Muscle layer of colon (tissue), 2 donors: ENCODE data around the gene DOK6.
"Not testable (repeated sequence)": the region's sequence is repeated elsewhere in the genome, so short reads cannot be mapped to it uniquely, and the experiment has no call there.

Experiments
- H3K27ac ChIP-seq: one replicate; pipeline ENCODE4 v1.7.0; 2013; ENCODE audit warnings: low read depth, mild to moderate bottlenecking, low read length, moderate library complexity
- H3K27me3 ChIP-seq, 2 donors: one replicate each; pipeline ENCODE4 v1.7.0; 2013; ENCODE audit warnings: low read length in 2 of 2, mild to moderate bottlenecking in 2 of 2; ENCODE audit not compliant: insufficient read depth in 2 of 2, control insufficient read depth in 1 of 2
- H3K36me3 ChIP-seq: one replicate; pipeline ENCODE4 v1.7.0; 2013; ENCODE audit warnings: mild to moderate bottlenecking, low read length; ENCODE audit not compliant: insufficient read depth
- H3K4me1 ChIP-seq: one replicate; pipeline ENCODE4 v1.7.0; 2013; ENCODE audit warnings: mild to moderate bottlenecking, low read length; ENCODE audit not compliant: insufficient read depth
- H3K4me3 ChIP-seq, 2 donors: one replicate each; pipeline ENCODE4 v1.7.0; 2013; ENCODE audit warnings: low read length in 2 of 2, low read depth in 1 of 2, mild to moderate bottlenecking in 1 of 2, moderate library complexity in 1 of 2
- H3K9ac ChIP-seq: one replicate; pipeline ENCODE4 v1.7.0; 2013; ENCODE audit warnings: low read length
- H3K9me3 ChIP-seq: one replicate; pipeline ENCODE4 v1.7.0; 2013; ENCODE audit warnings: mild to moderate bottlenecking, low read length
- donor health status: abdominal sarcoma.
- donor health status: Adenocarcinoma of cecum.

Gene DOK6

DNA sequence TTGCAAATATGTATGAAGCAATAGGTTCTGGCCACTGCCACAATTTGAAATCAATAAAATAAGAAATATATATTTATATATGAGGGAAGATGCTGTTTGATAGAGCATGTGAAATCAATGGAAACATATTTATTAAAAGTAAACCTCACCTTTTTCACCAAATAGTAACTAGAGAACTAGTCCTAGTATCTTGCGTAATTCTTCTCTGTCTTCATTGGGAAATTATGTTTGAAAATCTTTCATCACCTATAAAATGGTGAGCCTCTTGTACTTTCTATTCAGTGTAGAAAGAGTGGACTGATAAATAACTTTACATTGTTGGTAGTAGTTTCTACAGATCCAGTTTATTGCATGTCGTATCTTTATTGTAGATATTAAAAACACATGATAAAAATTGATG, 444.0 kb downstream of the DOK6 start:
- Histone ChIP-seq H3K4me3 (no peak overlapping the region), H3K4me1 (peaks cover 14% of the 10 kb centered on the region), H3K9me3 (no peaks in the 10 kb centered on the region), H3K36me3 (no peaks in the 10 kb centered on the region), H3K27ac (no peak overlapping the region), H3K9ac (no peak overlapping the region), H3K27me3 (no peaks in the 10 kb centered on the region)

DNA sequence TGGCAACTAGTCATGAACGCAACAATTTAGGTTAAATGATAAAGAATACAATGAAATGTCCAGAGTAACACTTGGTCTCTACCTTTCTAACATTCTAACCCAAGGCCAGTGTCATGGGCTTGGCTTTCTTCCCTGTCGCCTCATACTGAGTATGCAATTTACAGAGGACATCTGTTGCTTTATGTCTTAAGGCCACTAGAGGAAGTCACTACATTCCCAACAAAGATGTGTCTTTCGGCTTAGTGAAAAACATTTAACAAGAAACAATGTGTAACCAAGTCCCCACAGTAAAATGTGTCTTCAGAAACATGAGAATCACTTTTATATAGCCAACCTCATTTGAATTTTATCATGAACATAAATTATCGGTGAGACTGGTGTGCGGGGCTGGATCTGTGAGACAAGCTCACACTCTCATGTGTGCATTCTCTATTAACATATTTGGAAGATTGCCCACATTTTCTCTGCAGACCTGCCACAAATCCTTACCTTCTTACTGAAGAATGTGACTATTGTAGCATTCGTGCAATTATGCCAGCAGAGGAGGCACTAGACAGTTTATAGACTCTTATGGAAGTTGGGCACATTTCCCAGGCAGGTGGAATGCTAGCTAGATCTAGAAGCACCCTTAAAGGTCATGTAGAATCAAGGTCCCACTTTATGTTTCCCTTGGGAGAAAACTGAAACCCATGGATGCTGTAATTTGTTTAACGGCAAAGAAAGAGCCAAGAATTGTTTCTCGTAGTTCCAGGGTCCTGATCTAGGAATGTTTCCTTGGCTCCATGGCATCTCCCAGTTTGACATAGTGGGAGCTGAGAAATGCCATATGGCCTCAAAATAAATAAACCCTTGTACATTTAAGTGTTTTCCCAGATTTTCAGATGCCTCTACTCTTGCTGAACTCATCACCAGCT, 445.2 kb downstream of the DOK6 start:
- H3K27me3 ChIP-seq = no peaks in the 10 kb centered on the region
- no peak overlapping the region for H3K4me3 ChIP-seq
- H3K4me1 ChIP-seq = peaks cover 14% of the 10 kb centered on the region
- no peaks in the 10 kb centered on the region for H3K36me3 ChIP-seq
- H3K9me3 ChIP-seq = no peaks in the 10 kb centered on the region
- no peak overlapping the region for H3K9ac ChIP-seq
- H3K27ac ChIP-seq = no peak overlapping the region

DNA sequence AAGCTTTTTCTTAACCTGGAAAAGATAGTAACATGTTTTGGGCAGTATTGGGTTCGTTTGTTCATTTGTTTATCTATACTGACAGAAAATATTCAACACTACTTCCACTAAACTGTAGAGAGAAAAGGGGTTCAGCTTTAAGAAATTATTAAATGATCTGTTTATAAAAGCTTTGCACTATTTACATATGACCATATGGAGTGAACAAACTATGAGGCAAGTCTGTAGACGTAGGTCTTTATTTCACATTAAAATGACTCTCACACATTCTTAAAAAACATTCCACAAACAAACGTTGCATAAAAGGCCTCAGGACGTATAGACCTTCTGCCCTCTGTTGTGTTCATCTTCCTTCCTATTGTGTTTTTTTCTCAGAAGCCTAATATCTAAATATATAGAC, 452.4 kb downstream of the DOK6 start:
- Histone ChIP-seq H3K27me3 (no peaks in the 10 kb centered on the region), H3K4me3 (no peak overlapping the region), H3K4me1 (no peaks in the 10 kb centered on the region), H3K36me3 (no peaks in the 10 kb centered on the region), H3K9me3 (no peaks in the 10 kb centered on the region), H3K27ac (no peak overlapping the region), H3K9ac (no peak overlapping the region)

DNA sequence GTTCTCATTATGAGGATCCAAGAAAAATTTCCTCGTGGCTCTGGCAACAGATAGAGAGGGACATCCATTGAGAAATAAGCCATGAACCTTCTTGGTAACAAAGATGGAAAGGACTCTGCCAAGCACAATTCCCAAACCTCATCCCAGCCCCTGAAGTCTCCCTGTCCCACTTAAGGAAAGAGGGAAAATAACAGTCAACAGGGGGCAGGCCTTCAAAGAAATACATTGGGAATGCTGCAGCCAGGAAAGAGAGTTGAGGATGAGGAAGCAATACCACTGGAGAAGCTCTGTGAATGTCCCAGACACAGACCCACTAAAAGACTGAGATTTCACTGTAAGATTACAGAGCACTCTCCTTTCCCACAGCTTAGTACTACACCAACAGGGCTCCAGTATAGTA, 453.8 kb downstream of the DOK6 start:
- H3K4me1 ChIP-seq = no peaks in the 10 kb centered on the region
- no peaks in the 10 kb centered on the region for H3K9me3 ChIP-seq
- no peak overlapping the region for H3K27ac ChIP-seq
- H3K27me3 ChIP-seq = no peaks in the 10 kb centered on the region
- no peak overlapping the region for H3K9ac ChIP-seq
- H3K4me3 ChIP-seq = no peak overlapping the region
- no peaks in the 10 kb centered on the region for H3K36me3 ChIP-seq

DNA sequence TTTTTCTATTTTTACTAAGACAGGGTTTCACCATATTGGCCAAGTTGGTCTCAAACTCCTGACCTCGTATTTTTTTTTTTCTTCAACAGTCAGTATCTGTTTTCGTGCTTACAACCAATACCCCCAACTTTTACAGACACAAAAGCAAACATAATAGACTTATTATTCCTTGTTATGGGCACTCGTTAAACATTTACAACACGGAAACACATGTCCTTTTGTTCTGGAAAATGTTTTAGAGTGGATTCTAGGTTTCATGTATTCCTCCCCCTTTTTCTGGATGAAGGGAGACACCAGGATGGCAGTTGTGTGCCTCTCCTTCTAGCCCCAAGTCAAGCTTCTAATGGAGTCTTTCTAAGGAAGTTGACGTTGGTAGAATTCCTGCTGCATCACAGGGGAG, 458.2 kb downstream of the DOK6 start:
- H3K36me3 ChIP-seq = no peaks in the 10 kb centered on the region
- H3K27ac ChIP-seq = no peak overlapping the region

DNA sequence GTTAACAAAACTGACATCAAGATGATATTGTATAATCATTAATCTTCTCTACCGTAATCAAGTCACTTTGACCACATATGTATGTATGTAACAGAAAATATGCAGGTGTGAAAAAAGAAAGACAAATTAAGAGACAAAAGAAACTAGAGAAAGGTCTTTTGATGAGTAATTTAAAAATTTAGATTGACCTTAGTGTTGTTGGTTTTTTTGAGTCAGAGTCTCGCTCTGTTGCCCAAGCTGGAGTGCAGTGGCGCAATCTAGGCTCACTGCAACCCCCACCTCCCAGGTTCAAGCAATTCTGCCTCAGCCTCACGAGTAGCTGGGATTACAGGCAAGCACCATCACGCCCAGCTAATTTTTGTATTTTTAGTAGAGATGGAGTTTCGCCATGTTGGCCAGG, 464.1 kb downstream of the DOK6 start:
- H3K27ac ChIP-seq, H3K36me3 ChIP-seq, H3K4me1 ChIP-seq, H3K27me3 ChIP-seq, H3K4me3 ChIP-seq, H3K9ac ChIP-seq, H3K9me3 ChIP-seq: not testable (repeated sequence)

More for the DNA sequence above, 458.2 kb downstream of the DOK6 start:
- no peaks in the 10 kb centered on the region for H3K27me3 ChIP-seq
- no peak overlapping the region for H3K9ac ChIP-seq
- no peaks in the 10 kb centered on the region for H3K4me1 ChIP-seq
- H3K9me3 ChIP-seq = no peaks in the 10 kb centered on the region
- no peak overlapping the region for H3K4me3 ChIP-seq

DNA sequence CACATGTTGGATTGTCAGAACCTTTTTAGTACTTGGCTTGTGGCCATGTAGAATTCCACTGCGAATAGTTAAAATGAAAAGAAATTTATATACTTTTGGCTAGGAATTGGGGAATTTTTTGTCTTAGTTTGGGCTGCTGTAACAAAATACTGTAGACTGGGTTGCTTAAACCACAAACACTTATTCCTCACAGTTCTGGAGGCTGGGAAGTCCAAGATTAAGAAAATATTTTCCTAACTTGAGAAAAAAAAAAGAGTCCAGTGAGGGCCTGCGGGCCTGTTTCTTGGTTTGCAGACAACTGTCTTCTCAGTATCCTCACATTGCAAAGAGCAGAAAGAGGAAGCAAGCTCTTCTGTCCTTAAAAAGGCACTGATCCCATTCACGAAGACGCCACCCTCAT, 465.1 kb downstream of the DOK6 start:
- no peaks in the 10 kb centered on the region for H3K36me3 ChIP-seq
- H3K27ac ChIP-seq = no peak overlapping the region
- H3K4me1 ChIP-seq = peaks cover 9% of the 10 kb centered on the region
- no peaks in the 10 kb centered on the region for H3K9me3 ChIP-seq
- no peak overlapping the region for H3K9ac ChIP-seq
- no peaks in the 10 kb centered on the region for H3K27me3 ChIP-seq
- no peak overlapping the region for H3K4me3 ChIP-seq

DNA sequence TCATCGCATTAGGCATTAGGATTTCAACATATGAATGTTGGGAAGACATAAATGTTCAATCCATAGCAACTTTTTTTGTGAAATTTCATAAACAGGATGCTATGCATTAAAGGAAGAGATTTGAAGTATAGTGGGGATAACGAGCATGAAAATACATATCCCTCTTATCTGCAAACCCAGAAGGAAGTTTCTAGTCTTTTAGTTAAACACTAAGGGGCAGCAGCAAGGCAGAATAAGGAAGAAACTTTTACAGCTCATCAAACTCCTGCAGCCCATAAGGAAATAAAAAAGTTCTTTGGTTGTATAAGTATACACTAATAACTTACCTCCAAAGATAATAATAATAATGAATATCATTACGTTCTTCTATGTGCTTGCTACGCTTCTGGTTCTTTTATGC, 465.5 kb downstream of the DOK6 start:
- no peak overlapping the region for H3K9ac ChIP-seq
- no peak overlapping the region for H3K27ac ChIP-seq
- no peaks in the 10 kb centered on the region for H3K27me3 ChIP-seq
- no peaks in the 10 kb centered on the region for H3K36me3 ChIP-seq
- H3K4me3 ChIP-seq = no peak overlapping the region
- peaks cover 9% of the 10 kb centered on the region for H3K4me1 ChIP-seq
- no peaks in the 10 kb centered on the region for H3K9me3 ChIP-seq

DNA sequence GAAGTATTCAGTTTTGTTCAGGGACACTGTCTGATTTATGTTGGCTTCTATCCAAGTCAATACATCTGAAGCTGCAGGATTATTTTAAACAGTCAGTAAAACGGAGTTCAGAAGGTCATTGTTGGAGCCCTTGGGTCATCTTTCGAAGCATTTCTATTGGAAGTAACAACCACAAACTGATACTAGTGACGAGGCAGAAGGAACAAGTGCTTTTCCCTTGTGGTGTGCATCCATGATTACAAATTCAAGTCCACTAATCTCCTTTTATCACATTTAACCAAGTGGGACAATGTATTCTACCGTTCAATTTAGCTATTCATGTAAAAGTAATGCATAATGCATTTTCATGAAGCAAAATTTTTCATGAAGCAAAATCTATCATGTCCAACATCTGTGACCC, 470.0 kb downstream of the DOK6 start:
- Histone ChIP-seq H3K9me3 (no peaks in the 10 kb centered on the region), H3K27ac (no peak overlapping the region), H3K27me3 (no peaks in the 10 kb centered on the region)

DNA sequence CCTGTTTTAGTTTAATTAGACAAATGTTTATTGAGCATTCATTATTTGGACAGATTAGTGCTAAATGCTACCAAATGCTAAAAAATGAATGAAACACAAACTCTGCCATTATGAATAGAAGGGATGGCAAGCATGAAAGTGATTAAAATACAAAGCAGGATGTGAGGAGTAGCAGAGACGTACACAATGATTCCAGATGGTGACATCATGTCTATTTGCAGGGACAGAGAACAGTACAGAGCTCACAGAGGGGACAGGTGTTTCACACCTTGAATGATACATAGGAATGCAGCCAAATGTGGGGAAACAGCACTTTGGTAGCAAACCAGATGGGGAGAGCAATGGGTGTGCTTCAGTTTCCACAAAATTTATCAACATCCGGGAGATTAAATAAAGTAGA, 470.7 kb downstream of the DOK6 start:
- no peaks in the 10 kb centered on the region for H3K36me3 ChIP-seq
- H3K4me1 ChIP-seq = peaks cover 9% of the 10 kb centered on the region
- no peak overlapping the region for H3K4me3 ChIP-seq
- H3K9ac ChIP-seq = no peak overlapping the region
- H3K27me3 ChIP-seq = no peaks in the 10 kb centered on the region
- H3K27ac ChIP-seq = no peak overlapping the region
- H3K9me3 ChIP-seq = no peaks in the 10 kb centered on the region

More for the DNA sequence above, 470.0 kb downstream of the DOK6 start:
- H3K36me3 ChIP-seq = no peaks in the 10 kb centered on the region
- no peak overlapping the region for H3K4me3 ChIP-seq
- peaks cover 9% of the 10 kb centered on the region for H3K4me1 ChIP-seq
- H3K9ac ChIP-seq = no peak overlapping the region

DNA sequence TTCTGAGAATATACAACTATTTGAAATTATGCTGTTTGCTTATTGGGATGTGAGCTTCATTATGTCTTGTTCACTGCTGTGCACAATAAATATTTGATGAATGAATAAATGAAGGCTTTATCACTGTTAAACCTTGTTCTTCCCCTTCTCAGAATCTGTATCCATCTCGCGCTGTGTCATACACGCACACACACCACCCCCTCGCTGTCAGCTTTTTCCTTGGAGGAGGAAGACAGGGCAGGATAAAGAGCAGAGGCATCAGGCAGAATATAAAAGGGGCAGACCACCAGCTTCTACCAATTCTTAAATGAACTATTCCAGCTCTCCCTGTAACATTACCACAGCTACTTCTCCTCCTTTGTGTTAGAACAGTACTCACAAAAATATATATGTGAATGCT, 472.0 kb downstream of the DOK6 start:
- Histone ChIP-seq H3K9ac (no peak overlapping the region), H3K4me3 (no peak overlapping the region), H3K9me3 (no peaks in the 10 kb centered on the region), H3K36me3 (no peaks in the 10 kb centered on the region), H3K27ac (no peak overlapping the region), H3K27me3 (no peaks in the 10 kb centered on the region), H3K4me1 (no peaks in the 10 kb centered on the region)

DNA sequence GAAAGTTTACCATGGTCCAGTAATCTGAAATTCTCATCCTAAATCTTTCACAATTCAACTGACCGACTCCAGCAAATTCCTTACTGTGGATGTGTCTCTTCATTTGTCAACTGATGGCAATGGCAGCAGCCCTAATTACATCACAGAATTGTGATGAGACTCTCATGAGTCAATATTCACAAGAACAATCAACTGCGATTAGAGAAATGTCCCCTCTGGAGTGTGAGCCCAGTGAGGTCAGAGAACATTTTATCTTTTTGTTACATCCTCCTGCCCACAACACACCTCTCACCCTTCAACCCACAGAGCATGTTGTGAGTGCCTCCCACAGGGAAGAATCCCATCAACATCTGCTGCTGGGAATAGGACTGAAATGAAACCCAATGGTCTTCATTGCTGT, 473.4 kb downstream of the DOK6 start:
- Histone ChIP-seq H3K4me3 (no peak overlapping the region), H3K36me3 (no peaks in the 10 kb centered on the region), H3K27ac (no peak overlapping the region), H3K27me3 (no peaks in the 10 kb centered on the region), H3K9ac (no peak overlapping the region), H3K9me3 (no peaks in the 10 kb centered on the region), H3K4me1 (no peaks in the 10 kb centered on the region)
